GM21717 (cell line): ENCODE data around the gene MACROD1.

ENCODE experiments used
- ATAC-seq: cut with Tn5 transposase; IDR thresholded peaks from one replicate; pipeline ENCODE4 v1.9.1; 2021; ENCODE audit warnings: mild to moderate bottlenecking, moderate library complexity; ENCODE audit not compliant: unreplicated experiment

The MACROD1 gene

GRCh38 chr11:64078284-64078683, 87.6 kb downstream of the MACROD1 start:
- no peak for ATAC-seq

- ATAC-seq, result no peak
Measured at GRCh38 chr11:64077607-64078006, 88.3 kb downstream of the MACROD1 start.

- ATAC-seq, result no peak
Measured at GRCh38 chr11:64076758-64077157, 89.2 kb downstream of the MACROD1 start.

- ATAC-seq, result no peak
Measured at GRCh38 chr11:64074239-64074638, 91.7 kb downstream of the MACROD1 start.

- no peak for ATAC-seq
Measured at GRCh38 chr11:64073542-64073941, 92.4 kb downstream of the MACROD1 start.

- no peak for ATAC-seq
Measured at GRCh38 chr11:64072871-64073270, 93.0 kb downstream of the MACROD1 start.

- ATAC-seq, result no peak
Measured at GRCh38 chr11:64072403-64072802, 93.5 kb downstream of the MACROD1 start.

GRCh38 chr11:64071849-64072248, 94.1 kb downstream of the MACROD1 start:
- no peak for ATAC-seq

- ATAC-seq, result no peak
Measured at GRCh38 chr11:64070314-64070681, 95.6 kb downstream of the MACROD1 start.

- no peak for ATAC-seq
Measured at GRCh38 chr11:64069401-64070313, 96.3 kb downstream of the MACROD1 start.

GRCh38 chr11:64068705-64069400, 97.1 kb downstream of the MACROD1 start:
- no peak for ATAC-seq

- no peak for ATAC-seq
Measured at GRCh38 chr11:64067230-64067993, 98.5 kb downstream of the MACROD1 start.

- no peak for ATAC-seq
Measured at GRCh38 chr11:64065712-64066111, 100.2 kb downstream of the MACROD1 start.

GRCh38 chr11:64065141-64065465, 100.8 kb downstream of the MACROD1 start:
- ATAC-seq, result no peak

- no peak for ATAC-seq
Measured at GRCh38 chr11:64064374-64065140, 101.4 kb downstream of the MACROD1 start.

GRCh38 chr11:64063777-64064176, 102.1 kb downstream of the MACROD1 start:
- ATAC-seq, result no peak

GRCh38 chr11:64062185-64063039, 103.5 kb downstream of the MACROD1 start:
- no peak for ATAC-seq

GRCh38 chr11:64060861-64061444, 105.0 kb downstream of the MACROD1 start:
- no peak for ATAC-seq

GRCh38 chr11:64060263-64060860, 105.6 kb downstream of the MACROD1 start:
- no peak for ATAC-seq
